H1 (cell line): ENCODE results near the gene DGKI. TPM values are rescaled to one million over a fixed set of nuclear protein-coding genes. Genes with fewer than 3 reads are reported as not detected.

Experiments used
- CTCF ChIA-PET: fragments of 300-600 bp; sonication (Branson Sonifier 250); formaldehyde crosslinking; loops from one replicate; lab custom pipeline; 2021; ENCODE audit not compliant: partially characterized antibody; lab: Charles Lee
- POLR2A ChIA-PET: fragments of 300-600 bp; sonication (Branson Sonifier 250); formaldehyde crosslinking; loops from one replicate; lab custom pipeline; 2021; ENCODE audit warnings: inconsistent platforms; ENCODE audit not compliant: partially characterized antibody; lab: Charles Lee
- DNase-seq, 2 experiments: peaks; one replicate each; pipeline versions ENCODE4 v3.0.0 to v3.0.0-alpha.2; 2010 to 2022; ENCODE audit warnings: low spot score in 2 of 2, low read depth in 1 of 2, mixed read lengths in 1 of 2
- FAIRE-seq: peaks from 2 replicates; lab custom pipeline; 2011; peaks lifted over from hg19 to GRCh38; lab: Jason Lieb, UNC
- H2AFZ ChIP-seq: 2 replicates; pipeline ENCODE4 v1.8.1; 2012; ENCODE audit warnings: low read length, inconsistent platforms
- H2AK5ac ChIP-seq: 2 replicates; pipeline ENCODE4 v1.6.1; 2013; ENCODE audit warnings: low read depth, low read length
- H2BK120ac ChIP-seq: replicated peaks from 2 replicates; pipeline ENCODE3; 2013; ENCODE audit warnings: low read depth, low read length, inconsistent platforms
- H2BK12ac ChIP-seq: 2 replicates; pipeline ENCODE4 v1.6.1; 2013; ENCODE audit warnings: low read depth, low read length
- H2BK15ac ChIP-seq: 2 replicates; pipeline ENCODE4 v1.6.1; 2013; ENCODE audit warnings: low read length
- H2BK20ac ChIP-seq: 2 replicates; pipeline ENCODE4 v1.6.1; 2013; ENCODE audit warnings: low read length
- H2BK5ac ChIP-seq: 2 replicates; pipeline ENCODE4 v1.6.1; 2013; ENCODE audit warnings: low read depth, low read length
- H3K14ac ChIP-seq: 2 replicates; pipeline ENCODE4 v1.6.1; 2013; ENCODE audit warnings: inconsistent platforms; ENCODE audit not compliant: insufficient read length
- H3K18ac ChIP-seq: 2 replicates; pipeline ENCODE4 v1.6.1; 2013; ENCODE audit warnings: low read length; ENCODE audit errors: extremely low read depth
- H3K23ac ChIP-seq: 2 replicates; pipeline ENCODE4 v1.6.1; 2013; ENCODE audit warnings: inconsistent platforms; ENCODE audit not compliant: insufficient read length
- H3K23me2 ChIP-seq: 2 replicates; pipeline ENCODE4 v1.6.1; 2013; ENCODE audit warnings: low read depth, low read length
- H3K27ac ChIP-seq: 2 replicates; pipeline ENCODE4 v1.6.1; 2011; ENCODE audit warnings: low read depth, low read length, inconsistent platforms
- H3K27me3 ChIP-seq, 4 experiments: replicated peaks in 1 of 4; 1 replicate in 1 of 4; 2 replicates in 3 of 4; pipeline versions ENCODE4 v1.6.1 to v1.8.1; 2011 to 2013; ENCODE audit warnings: low read length in 3 of 4, mild to moderate bottlenecking in 3 of 4, inconsistent platforms in 2 of 4, mixed read lengths in 2 of 4, moderate library complexity in 1 of 4; ENCODE audit not compliant: control insufficient read depth in 3 of 4, insufficient read depth in 3 of 4; ENCODE audit errors: extremely low read depth in 1 of 4
- H3K36me3 ChIP-seq, 4 experiments: 2 replicates each; pipeline versions ENCODE4 v1.6.1 to v1.8.1; 2011 to 2013; ENCODE audit warnings: mild to moderate bottlenecking in 4 of 4, low read length in 3 of 4, moderate library complexity in 2 of 4, control low read depth in 1 of 4, inconsistent platforms in 1 of 4; ENCODE audit not compliant: insufficient read depth in 4 of 4, control insufficient read depth in 2 of 4
- H3K4ac ChIP-seq: replicated peaks from 2 replicates; pipeline ENCODE3; 2013; ENCODE audit warnings: low read length, low read depth, mixed read lengths, inconsistent platforms; ENCODE audit not compliant: insufficient read length
- H3K4me1 ChIP-seq, 4 experiments: replicated peaks in 1 of 4; 1 replicate in 1 of 4; 2 replicates in 3 of 4; pipeline versions ENCODE4 v1.6.1 to v1.8.1; 2011 to 2013; ENCODE audit warnings: low read length in 3 of 4, inconsistent platforms in 2 of 4, mixed read lengths in 1 of 4; ENCODE audit not compliant: insufficient read depth in 4 of 4, control insufficient read depth in 3 of 4
- H3K4me2 ChIP-seq, 2 experiments: 2 replicates each; pipeline versions ENCODE4 v1.6.1 to v1.8.1; 2011 to 2013; ENCODE audit warnings: low read depth in 2 of 2, low read length in 2 of 2, control low read depth in 1 of 2, inconsistent platforms in 1 of 2, mild to moderate bottlenecking in 1 of 2; ENCODE audit not compliant: insufficient read depth in 1 of 2
- H3K4me3 ChIP-seq, 4 experiments: fragments of 200-600, 300-600 bp in 1 of 4; sonication (generic), shearing (Covaris generic), sonication (Bioruptor Twin) in 1 of 4; 2 replicates each; pipeline versions ENCODE4 v1.5.1 to v1.8.1; 2011 to 2016; ENCODE audit warnings: low read length in 4 of 4, low read depth in 3 of 4, control low read depth in 2 of 4, inconsistent platforms in 2 of 4, mild to moderate bottlenecking in 2 of 4, mixed read lengths in 1 of 4, moderate library complexity in 1 of 4; ENCODE audit not compliant: insufficient read depth in 2 of 4; ENCODE audit errors: extremely low read depth in 1 of 4
- H3K56ac ChIP-seq: replicated peaks from 2 replicates; pipeline ENCODE3; 2013; ENCODE audit warnings: low read depth, mild to moderate bottlenecking, mixed read lengths, low read length, inconsistent platforms; ENCODE audit not compliant: insufficient read length
- H3K79me1 ChIP-seq: 2 replicates; pipeline ENCODE4 v1.6.1; 2013; ENCODE audit warnings: low read depth, low read length, control low read depth
- H3K79me2 ChIP-seq, 2 experiments: 2 replicates each; pipeline versions ENCODE4 v1.6.1 to v1.8.1; 2012 to 2013; ENCODE audit warnings: low read length in 2 of 2, mild to moderate bottlenecking in 2 of 2, inconsistent platforms in 1 of 2; ENCODE audit not compliant: insufficient read depth in 2 of 2, control insufficient read depth in 1 of 2
- H3K9ac ChIP-seq, 4 experiments: replicated peaks in 1 of 4; 1 replicate in 1 of 4; 2 replicates in 3 of 4; pipeline versions ENCODE4 v1.6.1 to v1.8.1; 2011 to 2013; ENCODE audit warnings: low read depth in 3 of 4, low read length in 3 of 4, control low read depth in 2 of 4, mild to moderate bottlenecking in 2 of 4, moderate library complexity in 2 of 4, inconsistent platforms in 1 of 4; ENCODE audit errors: extremely low read depth in 1 of 4
- H3K9me3 ChIP-seq, 2 experiments: 2 replicates each; pipeline versions ENCODE4 v1.6.1 to v1.8.1; 2012 to 2013; ENCODE audit warnings: mild to moderate bottlenecking in 2 of 2, moderate library complexity in 2 of 2, control low read depth in 1 of 2, inconsistent platforms in 1 of 2, low read depth in 1 of 2, low read length in 1 of 2, mixed read lengths in 1 of 2; ENCODE audit not compliant: insufficient read depth in 2 of 2
- H4K20me1 ChIP-seq, 2 experiments: replicated peaks in 1 of 2; 2 replicates each; pipeline versions ENCODE3 to v1.8.1; 2011 to 2013; ENCODE audit warnings: inconsistent platforms in 2 of 2, low read length in 2 of 2, mild to moderate bottlenecking in 1 of 2; ENCODE audit not compliant: insufficient read depth in 2 of 2, control insufficient read depth in 1 of 2
- H4K5ac ChIP-seq: 2 replicates; pipeline ENCODE4 v1.6.1; 2013; ENCODE audit warnings: low read length, low read depth, mixed read lengths, inconsistent platforms; ENCODE audit not compliant: insufficient read length
- H4K8ac ChIP-seq: 2 replicates; pipeline ENCODE4 v1.8.0; 2013; ENCODE audit warnings: mild to moderate bottlenecking, moderate library complexity, low read length, inconsistent platforms; ENCODE audit not compliant: insufficient read depth; ENCODE audit errors: extremely low read depth
- H4K91ac ChIP-seq: replicated peaks from 2 replicates; pipeline ENCODE3; 2013; ENCODE audit warnings: low read length, mixed read lengths, inconsistent platforms; ENCODE audit not compliant: insufficient read length
- BCL11A ChIP-seq, 2 experiments: IDR thresholded peaks; one replicate each; pipeline ENCODE4 v1.6.1; 2011; ENCODE audit warnings: low read depth in 2 of 2, low read length in 2 of 2, mild to moderate bottlenecking in 2 of 2
- BRCA1 ChIP-seq: IDR thresholded peaks from 2 replicates; pipeline ENCODE4 v1.6.1; 2012; ENCODE audit warnings: low read depth, low read length, improper control_type of control experiment
- CBX8 ChIP-seq: fragments of 300-800, 300-1000 bp; sonication (generic); IDR thresholded peaks from 2 replicates; pipeline ENCODE4 v1.7.1; 2016; ENCODE audit warnings: low read depth, low read length, borderline replicate concordance
- CEBPB ChIP-seq: IDR thresholded peaks from 2 replicates; pipeline ENCODE4 v1.6.1; 2012; ENCODE audit warnings: low read depth, low read length
- CHD1 ChIP-seq: IDR thresholded peaks from 2 replicates; pipeline ENCODE4 v1.6.1; 2012; ENCODE audit warnings: low read depth, low read length, improper control_type of control experiment
- EP300 ChIP-seq, 2 experiments: IDR thresholded peaks; 1 replicate in 1 of 2; 2 replicates in 1 of 2; pipeline ENCODE4 v1.6.1; 2011 to 2012; ENCODE audit warnings: low read depth in 2 of 2, low read length in 2 of 2, mild to moderate bottlenecking in 2 of 2, borderline replicate concordance in 1 of 2, inconsistent platforms in 1 of 2, moderate library complexity in 1 of 2
- GTF2F1 ChIP-seq: IDR thresholded peaks from 2 replicates; pipeline ENCODE4 v1.6.1; 2012; ENCODE audit warnings: low read depth, low read length, improper control_type of control experiment, borderline replicate concordance
- HDAC2 ChIP-seq, 2 experiments: fragments of 300-600 bp in 1 of 2; sonication (generic) in 1 of 2; IDR thresholded peaks; 2 replicates each; pipeline ENCODE4 v1.6.1; 2011 to 2012; ENCODE audit warnings: low read depth in 2 of 2, low read length in 2 of 2, mild to moderate bottlenecking in 2 of 2, moderate library complexity in 2 of 2, borderline replicate concordance in 1 of 2, inconsistent platforms in 1 of 2
- POLR2A ChIP-seq, 2 experiments: IDR thresholded peaks; 1 replicate in 1 of 2; 2 replicates in 1 of 2; pipeline ENCODE4 v1.6.1; 2011; ENCODE audit warnings: low read depth in 2 of 2, low read length in 2 of 2, mild to moderate bottlenecking in 2 of 2; ENCODE audit errors: control extremely low read depth in 1 of 2
- polyA plus RNA-seq, 7 experiments: library from polyadenylated mRNA; depleted of rRNA in 3 of 7; stranded (reverse) in 5 of 7; unstranded in 2 of 7; fragments of >200 nt in 5 of 7; fragments of 200-250 nt in 2 of 7; gene quantifications; 1 replicate in 5 of 7; 2 replicates in 1 of 7; 4 replicates in 1 of 7; pipeline versions ENCODE4 v1.2.1 to v1.2.3, GENCODE V29; 2011 to 2013; ENCODE audit warnings: missing spikeins in 2 of 7, mixed read lengths in 2 of 7
- total RNA-seq: library from RNA; stranded (reverse); fragmentation: NEBNext Ultra II Directional; extraction: Animal tissue kit (Norgen Biotek cat#: 25700); gene quantifications from 2 replicates; pipeline ENCODE4 v1.2.1, GENCODE V29; 2021

The DGKI gene
- total and polyA plus RNA-seq, 2 of the 8 experiments (the other 6 are each of a cell fraction or from before 2014, with no cell fraction given) = 0.20 to 0.71 TPM

DNA sequence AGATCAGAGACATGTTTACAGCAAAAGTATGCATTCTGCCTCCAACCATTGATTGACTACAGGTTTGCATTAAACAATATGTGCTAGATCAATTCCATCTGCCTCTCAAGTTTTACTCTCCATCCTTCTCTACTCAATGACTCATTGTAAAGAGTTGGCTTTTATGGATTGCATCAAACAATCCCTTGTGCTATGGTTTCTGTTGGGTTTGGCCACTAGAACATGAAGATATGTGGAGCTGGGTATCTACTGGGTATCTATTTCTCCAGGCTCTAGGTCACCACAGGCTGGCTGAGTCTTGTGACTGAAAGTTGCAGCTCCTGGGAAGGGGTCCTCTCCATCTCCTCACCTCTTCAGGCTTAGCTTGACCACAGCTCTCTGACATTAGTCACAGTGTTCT lies 204.7 kb downstream of the DGKI start:
- CTCF ChIA-PET = interaction anchor here (1.1 to 1.9 kb wide), 3 partner anchors 14 to 15 kb away, joined by 3 to 8 read pairs (median 3); no protein-coding TSS in a partner anchor

More for the DNA sequence above, 204.7 kb downstream of the DGKI start:
- no peak overlapping the region for H2BK12ac ChIP-seq
- FAIRE-seq (no peak), DNase-seq (no peak)
- H3K9ac ChIP-seq = no peak overlapping the region
- H3K79me1 ChIP-seq = no peaks in the 10 kb centered on the region
- H2BK5ac ChIP-seq = no peak overlapping the region
- no peak overlapping the region for H3K18ac ChIP-seq
- no peaks in the 10 kb centered on the region for H3K79me2 ChIP-seq
- H3K23ac ChIP-seq = no peak overlapping the region
- no peak overlapping the region for H4K8ac ChIP-seq
- H2BK120ac ChIP-seq = no peak overlapping the region
- H3K4me2 ChIP-seq = no peak overlapping the region
- no peak overlapping the region for H3K56ac ChIP-seq
- no peak overlapping the region for H2BK20ac ChIP-seq
- H2AK5ac ChIP-seq = no peak overlapping the region
- H3K36me3 ChIP-seq = no peaks in the 10 kb centered on the region
- H2BK15ac ChIP-seq = no peak overlapping the region
- no peaks in the 10 kb centered on the region for H4K20me1 ChIP-seq
- H3K23me2 ChIP-seq = no peaks in the 10 kb centered on the region; the same call in 1 of the 2 replicates
- no peak overlapping the region for H3K14ac ChIP-seq
- no peak overlapping the region for H3K4ac ChIP-seq
- no peak overlapping the region for H3K4me3 ChIP-seq
- no peaks in the 10 kb centered on the region for H3K27me3 ChIP-seq
- H3K9me3 ChIP-seq = no peaks in the 10 kb centered on the region
- H3K27ac ChIP-seq = no peak overlapping the region
- no peaks in the 10 kb centered on the region for H3K4me1 ChIP-seq
- no peak overlapping the region for H4K5ac ChIP-seq
- POLR2A ChIA-PET = no interaction called here
- H2AFZ ChIP-seq = no peak overlapping the region
- TF ChIP-seq BRCA1 = no peak
- TF ChIP-seq CEBPB = no peak
- no peak for TF ChIP-seq GTF2F1
- TF ChIP-seq POLR2A (IDR thresholded peaks at IDR 0.05; ENCODE audit: control extremely low read depth in 1 of 2, low read depth in 2 of 2, low read length in 2 of 2) = no peak
- no peak for TF ChIP-seq BCL11A (IDR thresholded peaks at IDR 0.05; ENCODE audit: low read depth in 2 of 2, low read length in 2 of 2)
- TF ChIP-seq HDAC2 (IDR thresholded peaks at IDR 0.05; ENCODE audit: borderline replicate concordance in 1 of 2, low read depth in 2 of 2, low read length in 2 of 2) = no peak
- no peak for TF ChIP-seq EP300 (IDR thresholded peaks at IDR 0.05; ENCODE audit: borderline replicate concordance in 1 of 2, low read depth in 2 of 2, low read length in 2 of 2)
- no peak for TF ChIP-seq CBX8
- TF ChIP-seq CHD1 = no peak
- H4K91ac ChIP-seq = no peak overlapping the region
